ENCODE results near the gene BICD1. TPM values are rescaled to one million over a fixed set of nuclear protein-coding genes. Genes with fewer than 3 reads are reported as not detected.

The BICD1 gene
- total RNA-seq, 4 donors from 2014 or later: 1.5 to 4.5 (median 2.4) TPM

GRCh38 chr12:32252199-32253073 lies 145.8 kb downstream of the BICD1 start:
- no peak overlapping the region for H3K4me3 ChIP-seq (ENCODE audit: low read depth, poor library complexity, severe bottlenecking)
- WGBS, 2 donors: 90 to 91% methylated on average over 13 of the region's 13 CpGs

GRCh38 chr12:32253154-32253790 lies 146.6 kb downstream of the BICD1 start:
- H3K4me3 ChIP-seq (ENCODE audit: low read depth, poor library complexity, severe bottlenecking): no peak overlapping the region
- TF ChIP-seq CTCF (IDR thresholded peaks at IDR 0.05) (no peak), POLR2A (IDR thresholded peaks at IDR 0.05) (no peak)
- 76 to 86% methylated on average over 3 of the region's 3 CpGs for WGBS, 2 donors
- intact Hi-C loops (cut with DNase I; ENCODE audit: low total_unique reads): no loop called here
- DNase-seq (ENCODE audit: low spot score in 2 of 2): no peak

More at GRCh38 chr12:32252199-32253073, 145.8 kb downstream of the BICD1 start:
- DNase-seq (ENCODE audit: low spot score in 2 of 2): no peak
- TF ChIP-seq CTCF (IDR thresholded peaks at IDR 0.05) (no peak), POLR2A (IDR thresholded peaks at IDR 0.05) (no peak)
- intact Hi-C loops (cut with DNase I; ENCODE audit: low total_unique reads): no loop called here

DNA sequence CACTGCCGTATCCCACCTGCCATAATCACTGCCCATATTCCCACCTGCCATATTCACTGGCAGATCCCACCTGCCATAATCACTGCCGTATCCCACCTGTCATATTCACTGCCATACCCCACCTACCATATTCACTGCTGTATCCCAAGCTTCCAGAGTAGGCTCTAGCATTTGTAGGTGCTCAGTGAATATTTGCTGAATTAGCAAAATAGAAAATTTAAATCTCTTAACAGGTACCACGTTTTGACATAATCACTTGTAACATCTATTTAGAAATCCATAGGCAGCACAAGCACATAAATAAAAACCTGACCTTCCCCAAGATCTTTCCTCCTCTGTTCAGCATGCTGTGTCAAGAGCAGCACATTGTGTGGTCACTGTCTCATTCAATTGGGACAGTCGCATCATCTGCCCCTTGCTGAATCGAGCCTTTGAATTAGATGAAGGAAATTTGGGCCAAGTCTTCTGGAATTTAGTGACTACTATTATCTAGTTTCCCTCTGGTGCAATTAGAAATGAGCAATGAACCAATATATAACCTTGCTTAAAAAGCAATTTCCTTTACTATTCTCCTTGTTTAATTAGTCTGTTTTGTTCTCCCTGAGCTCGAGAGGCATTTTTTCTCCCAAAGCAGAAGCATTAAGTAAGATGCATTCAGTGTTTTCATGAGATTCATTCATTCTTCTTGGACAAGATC lies 147.8 kb downstream of the BICD1 start:
- intact Hi-C loops (cut with DNase I; ENCODE audit: low total_unique reads): no loop called here
- no peak for DNase-seq (ENCODE audit: low spot score in 2 of 2)
- no peak overlapping the region for H3K4me3 ChIP-seq (ENCODE audit: low read depth, poor library complexity, severe bottlenecking)
- TF ChIP-seq POLR2A (IDR thresholded peaks at IDR 0.05) (no peak), CTCF (IDR thresholded peaks at IDR 0.05) (no peak)
- 87 to 89% methylated on average over 6 of the region's 6 CpGs for WGBS, 2 donors

- WGBS, 2 donors: 96 to 98% methylated on average over 4 of the region's 4 CpGs
- no peak for DNase-seq (ENCODE audit: low spot score in 2 of 2)
- no peak overlapping the region for H3K4me3 ChIP-seq (ENCODE audit: low read depth, poor library complexity, severe bottlenecking)
- TF ChIP-seq POLR2A (IDR thresholded peaks at IDR 0.05): no peak
- no peak for TF ChIP-seq CTCF (IDR thresholded peaks at IDR 0.05)
- intact Hi-C loops (cut with DNase I; ENCODE audit: low total_unique reads): no loop called here
These were observed 148.9 kb downstream of the BICD1 start for GRCh38 chr12:32255588-32255987.

- intact Hi-C loops (cut with DNase I; ENCODE audit: low total_unique reads): no loop called here
- H3K4me3 ChIP-seq (ENCODE audit: low read depth, poor library complexity, severe bottlenecking): no peak overlapping the region
- DNase-seq (ENCODE audit: low spot score in 2 of 2): no peak
- TF ChIP-seq CTCF (IDR thresholded peaks at IDR 0.05): no peak
- TF ChIP-seq POLR2A (IDR thresholded peaks at IDR 0.05): no peak
- WGBS, 2 donors: 97 to 98% methylated on average over 7 of the region's 7 CpGs
These were observed 151.2 kb downstream of the BICD1 start for GRCh38 chr12:32257695-32258496.
